ENCODE measurements around the gene TBL1X. TPM values are rescaled to one million over a fixed set of nuclear protein-coding genes. Genes with fewer than 3 reads are reported as not detected.

TBL1X gene
- total and polyA plus RNA-seq, 2 experiments from 2014 or later, result 8.7 to 26.9 TPM

- Mint-ChIP-seq H3K36me3 (ENCODE audit: low read depth) (peaks cover 44% of the 10 kb centered on the region), H3K9me3 (no peaks in the 10 kb centered on the region), H3K27ac (no peak overlapping the region), H3K4me3 (no peak overlapping the region), H3K27me3 (ENCODE audit: insufficient read depth, low read depth, poor library complexity) (no peaks in the 10 kb centered on the region), H3K4me1 (peaks cover 2% of the 10 kb centered on the region; the same call in 1 of the 3 replicates)
- no peaks in the 10 kb centered on the region for H3K36me3 ChIP-seq (ENCODE audit: insufficient read depth)
- ATAC-seq (no peak), DNase-seq (ENCODE audit: low spot score) (no peak)
- no peak for TF ChIP-seq EZH2 (IDR thresholded peaks at IDR 0.05; ENCODE audit: low read depth, unreplicated experiment)
- no peak for TF ChIP-seq ETS1 (IDR thresholded peaks at IDR 0.05)
- TF ChIP-seq JUNB (IDR thresholded peaks at IDR 0.05; ENCODE audit: unreplicated experiment), result no peak
- TF ChIP-seq ZNF462 (CRISPR knock-in tag; IDR thresholded peaks at IDR 0.05), result no peak
- TF ChIP-seq ZNF114 (CRISPR knock-in tag; IDR thresholded peaks at IDR 0.05), result no peak
- TF ChIP-seq ZNF331 (CRISPR knock-in tag; IDR thresholded peaks at IDR 0.05; ENCODE audit: low read depth), result no peak
- TF ChIP-seq REST (IDR thresholded peaks at IDR 0.05; ENCODE audit: unreplicated experiment), result no peak
- TF ChIP-seq STAT1 (IDR thresholded peaks at IDR 0.05; ENCODE audit: unreplicated experiment), result no peak
- TF ChIP-seq EZH2phosphoT487 (IDR thresholded peaks at IDR 0.05; ENCODE audit: unreplicated experiment), result no peak
- no peak for TF ChIP-seq CREB1 (CRISPR knock-in tag; IDR thresholded peaks at IDR 0.05; ENCODE audit: low read depth)
- no peak for TF ChIP-seq POLR2AphosphoS5 (IDR thresholded peaks at IDR 0.05; ENCODE audit: low read depth)
- H3K79me2 ChIP-seq (replicated peaks; ENCODE audit: insufficient read depth), result no peaks in the 10 kb centered on the region
- no peaks in the 10 kb centered on the region for H4K20me1 ChIP-seq (replicated peaks; ENCODE audit: insufficient read depth)
- H3K4me1 ChIP-seq (ENCODE audit: insufficient read depth), result no peaks in the 10 kb centered on the region
- H3F3A ChIP-seq (replicated peaks; ENCODE audit: low read depth), result no peaks in the 10 kb centered on the region
- H3K27ac ChIP-seq (ENCODE audit: low read depth), result no peak overlapping the region
- no peak overlapping the region for H2AFZ ChIP-seq
- H3K4me3 ChIP-seq, result no peak overlapping the region
- H3K9me2 ChIP-seq (ENCODE audit: insufficient read depth), result no peaks in the 10 kb centered on the region
- no peak overlapping the region for H3K4me2 ChIP-seq
- no peaks in the 10 kb centered on the region for H3K27me3 ChIP-seq (ENCODE audit: insufficient read depth)
These were observed 238.5 kb downstream of the TBL1X start for GRCh38 chrX:9703406-9703805.

Measured in GM23338 (cell line).